OCI-LY1 (cell line): ENCODE data around the gene NLRP6.

ENCODE experiments used
- EZH2 ChIP-seq: fragments of 200-600 bp; sonication (generic), shearing (Covaris generic); IDR thresholded peaks from 2 replicates; pipeline ENCODE4 v1.8.0; 2017; ENCODE audit warnings: borderline replicate concordance, mixed run types, mild to moderate bottlenecking, antibody characterized with exemption, low read length, moderate library complexity, mixed read lengths
- TF ChIP-seq, protein P1 (sequence below): fragments of 200-600 bp; sonication (generic), shearing (Covaris generic); IDR thresholded peaks from 2 replicates; pipeline ENCODE4 v1.5.1; 2017; ENCODE audit warnings: mild to moderate bottlenecking, antibody characterized with exemption, low read length, moderate library complexity, mixed read lengths

DNA sequence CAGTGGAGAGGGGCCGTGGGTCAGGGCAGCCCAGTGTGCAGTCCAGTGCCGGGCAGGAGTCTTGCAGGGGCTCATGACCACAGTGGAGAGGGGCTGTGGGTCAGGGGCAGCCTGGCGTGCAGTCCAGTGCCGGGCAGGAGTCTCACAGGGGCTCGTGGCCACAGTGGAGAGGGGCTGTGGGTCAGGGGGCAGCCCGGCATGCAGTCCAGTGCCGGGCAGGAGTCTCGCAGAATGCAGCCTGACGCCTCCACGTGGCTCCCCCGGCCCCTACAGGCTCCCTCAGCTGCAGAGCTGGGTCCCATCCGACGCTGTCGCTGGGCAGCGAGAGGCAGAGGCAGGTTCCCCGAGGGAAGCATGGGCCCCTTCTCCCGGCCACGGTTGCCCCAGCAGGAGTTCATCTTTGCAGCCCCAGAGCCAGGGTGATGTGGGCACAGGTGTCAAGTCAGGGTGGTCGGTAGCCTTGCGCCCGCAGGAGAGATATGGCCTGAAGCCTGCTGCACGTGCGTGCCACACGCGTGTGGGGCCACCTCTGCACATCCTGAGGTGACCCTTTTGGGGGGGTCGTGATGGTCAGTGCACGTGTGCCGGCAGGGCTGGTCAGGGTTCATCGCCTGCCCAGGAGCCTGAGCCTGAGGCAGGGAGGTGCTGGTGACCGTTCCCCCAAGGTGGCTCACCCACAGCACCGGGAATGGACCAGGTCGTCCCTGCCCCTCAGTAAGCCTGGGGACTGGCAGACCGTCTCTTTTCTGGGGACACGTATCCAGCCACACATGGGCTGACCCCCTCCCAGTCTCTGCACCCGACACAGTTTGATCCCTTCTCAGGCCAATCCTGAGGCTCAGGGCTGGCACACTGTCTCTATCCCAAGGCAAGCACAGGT, 18.2 kb downstream of the NLRP6 start:
- TF ChIP-seq, protein P1, sequence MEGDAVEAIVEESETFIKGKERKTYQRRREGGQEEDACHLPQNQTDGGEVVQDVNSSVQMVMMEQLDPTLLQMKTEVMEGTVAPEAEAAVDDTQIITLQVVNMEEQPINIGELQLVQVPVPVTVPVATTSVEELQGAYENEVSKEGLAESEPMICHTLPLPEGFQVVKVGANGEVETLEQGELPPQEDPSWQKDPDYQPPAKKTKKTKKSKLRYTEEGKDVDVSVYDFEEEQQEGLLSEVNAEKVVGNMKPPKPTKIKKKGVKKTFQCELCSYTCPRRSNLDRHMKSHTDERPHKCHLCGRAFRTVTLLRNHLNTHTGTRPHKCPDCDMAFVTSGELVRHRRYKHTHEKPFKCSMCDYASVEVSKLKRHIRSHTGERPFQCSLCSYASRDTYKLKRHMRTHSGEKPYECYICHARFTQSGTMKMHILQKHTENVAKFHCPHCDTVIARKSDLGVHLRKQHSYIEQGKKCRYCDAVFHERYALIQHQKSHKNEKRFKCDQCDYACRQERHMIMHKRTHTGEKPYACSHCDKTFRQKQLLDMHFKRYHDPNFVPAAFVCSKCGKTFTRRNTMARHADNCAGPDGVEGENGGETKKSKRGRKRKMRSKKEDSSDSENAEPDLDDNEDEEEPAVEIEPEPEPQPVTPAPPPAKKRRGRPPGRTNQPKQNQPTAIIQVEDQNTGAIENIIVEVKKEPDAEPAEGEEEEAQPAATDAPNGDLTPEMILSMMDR = no peak
- no peak for TF ChIP-seq EZH2
